HG02623 (cell line): Measurements from ENCODE around the gene C1orf53.

ENCODE experiments used
- ATAC-seq: cut with Tn5 transposase; IDR thresholded peaks from one replicate; pipeline ENCODE4 v1.9.1; 2021; ENCODE audit warnings: moderate library complexity; ENCODE audit not compliant: unreplicated experiment

Gene C1orf53

DNA sequence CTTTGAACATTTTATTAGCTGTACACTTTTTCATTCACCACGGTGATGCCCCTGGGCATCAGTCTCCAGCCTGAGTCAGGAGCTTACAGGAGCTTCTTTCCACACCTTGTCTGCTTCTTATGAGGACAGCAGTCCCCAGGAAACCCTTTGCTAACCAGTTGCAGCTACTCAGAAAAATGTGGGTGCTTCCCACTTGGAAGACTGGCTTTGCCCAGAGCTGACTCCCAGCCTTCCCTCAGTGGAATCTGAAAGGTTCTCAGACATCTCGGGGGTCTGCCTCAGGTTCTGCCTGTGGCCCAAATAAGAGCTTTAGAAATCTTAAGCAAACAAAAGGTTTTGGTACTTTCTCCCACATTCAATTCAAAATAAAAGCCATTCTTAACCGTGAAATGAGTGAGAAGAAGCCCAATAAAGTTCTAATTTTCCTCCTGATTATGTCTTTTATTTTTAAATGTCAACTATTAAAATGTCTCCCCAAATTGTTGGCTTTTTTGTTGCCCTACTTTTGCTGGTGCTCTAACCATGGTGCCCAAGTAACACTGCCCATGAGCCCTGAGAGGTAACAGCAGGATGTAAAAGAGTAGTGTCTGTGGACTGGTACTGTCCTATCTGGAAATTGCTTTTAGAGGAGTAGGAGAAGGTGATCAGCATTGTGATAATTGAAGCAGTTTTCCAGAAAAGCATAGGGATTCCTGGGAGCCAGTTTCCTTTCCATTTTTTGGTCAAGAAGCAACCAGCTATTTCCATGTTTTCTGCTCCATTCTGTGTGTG, 5.6 kb downstream of the C1orf53 start:
- ATAC-seq = no peak

GRCh38 chr1:197908716-197909220, 6.3 kb downstream of the C1orf53 start:
- no peak for ATAC-seq

DNA sequence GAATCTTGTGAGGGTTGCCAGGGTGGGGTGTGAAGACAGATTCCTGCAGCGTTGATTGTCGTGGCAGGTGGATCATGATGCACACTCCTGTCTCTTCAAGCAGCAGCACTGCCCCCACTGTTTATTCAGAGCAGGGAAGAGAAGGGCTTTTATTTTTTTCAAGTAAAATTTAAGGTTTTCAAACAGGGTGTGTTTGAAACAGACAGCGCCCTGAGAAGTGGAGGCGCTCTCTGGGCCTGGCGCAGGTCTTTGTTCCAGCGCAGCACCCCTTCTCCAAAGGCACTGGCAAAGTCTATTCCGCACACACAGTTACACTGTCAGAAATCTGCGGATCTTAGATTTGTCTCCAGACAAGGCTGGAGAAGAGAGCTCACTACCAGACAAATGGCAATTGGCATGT, 7.0 kb downstream of the C1orf53 start:
- no peak for ATAC-seq

DNA sequence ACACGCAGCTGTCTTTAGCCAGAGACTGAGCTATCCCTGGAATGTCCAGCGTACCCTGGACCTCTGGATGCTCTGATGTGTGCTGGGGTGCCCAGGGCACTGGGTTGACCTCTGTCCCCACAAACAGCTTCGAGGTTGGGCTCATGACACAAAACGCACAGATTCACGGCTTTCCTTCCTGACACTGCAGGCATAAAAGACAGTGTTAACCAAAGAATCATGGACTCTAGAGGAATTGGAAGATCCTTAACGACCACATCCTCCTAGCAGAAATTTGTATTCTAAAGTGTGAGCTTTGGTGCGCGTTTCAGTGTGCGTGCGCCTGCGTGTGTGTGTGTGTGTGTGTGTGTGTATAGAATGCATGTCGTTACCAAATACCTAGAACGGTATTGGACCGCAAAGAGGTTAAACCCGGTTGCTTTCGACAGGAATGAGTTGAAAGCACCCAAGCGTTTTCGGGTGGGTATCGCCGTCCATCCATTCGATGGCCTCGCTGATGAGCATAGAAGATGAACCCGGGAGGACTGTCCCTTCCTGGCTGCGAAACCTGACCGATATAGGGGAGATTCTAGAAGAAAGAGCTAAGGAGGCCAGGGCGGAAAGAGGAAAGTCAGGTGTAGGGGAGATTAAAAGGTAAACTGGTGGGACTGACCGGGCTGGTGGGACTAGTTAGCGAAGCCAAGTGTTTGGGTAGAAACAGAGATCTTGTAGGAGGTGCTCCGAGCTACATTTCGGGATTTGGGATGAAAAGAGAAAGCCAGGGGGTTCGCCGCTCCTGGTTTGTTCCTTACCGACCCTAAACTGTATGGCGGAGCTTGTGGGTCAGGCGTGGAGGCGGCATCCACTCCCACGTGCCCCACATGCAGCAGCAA, 7.9 kb downstream of the C1orf53 start:
- ATAC-seq = no peak

- ATAC-seq = no peak
These were observed 8.9 kb downstream of the C1orf53 start for GRCh38 chr1:197911111-197911856.

DNA sequence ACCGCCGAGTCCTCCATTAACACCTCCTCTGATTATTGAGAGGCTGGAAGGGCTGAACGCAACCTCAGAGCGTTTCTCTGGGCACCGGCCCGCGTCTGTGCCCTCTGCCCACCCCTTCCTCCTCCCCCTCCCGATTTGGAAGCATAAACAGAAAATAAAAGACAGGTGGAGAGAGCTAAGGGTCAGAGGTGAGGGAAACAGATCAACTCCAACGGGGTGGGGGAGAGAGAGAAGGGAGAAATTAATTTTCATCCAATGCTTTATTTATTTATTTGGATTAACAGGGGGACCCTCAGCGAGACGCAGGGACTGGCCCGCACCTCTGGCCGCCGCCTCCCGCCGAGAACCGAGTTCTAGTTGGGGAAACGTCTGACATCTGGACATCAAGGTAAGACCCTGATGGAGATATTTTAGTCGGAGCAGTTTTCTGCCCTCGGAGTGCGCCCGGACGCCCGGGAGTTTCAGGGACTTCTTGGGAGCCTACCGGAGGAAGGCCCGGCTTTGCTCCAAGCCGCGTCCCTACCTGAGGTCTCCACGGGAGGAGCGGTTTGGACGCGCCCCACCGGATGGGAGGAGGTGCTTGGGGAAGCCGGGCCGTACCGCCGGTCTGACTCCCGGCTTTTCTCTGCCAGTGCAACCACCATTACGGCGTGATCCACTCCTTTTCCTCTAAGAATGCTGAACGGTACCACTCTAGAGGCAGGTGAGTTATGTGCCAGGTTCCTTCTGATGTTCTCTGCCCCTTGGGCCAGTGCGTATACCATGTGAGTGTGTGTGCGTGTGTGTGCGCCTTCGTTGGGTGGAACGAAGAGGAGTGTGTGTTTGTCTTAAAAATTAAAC, 9.6 kb downstream of the C1orf53 start:
- ATAC-seq = no peak

- ATAC-seq = no peak
These were observed 10.5 kb downstream of the C1orf53 start for GRCh38 chr1:197912739-197913494.

DNA sequence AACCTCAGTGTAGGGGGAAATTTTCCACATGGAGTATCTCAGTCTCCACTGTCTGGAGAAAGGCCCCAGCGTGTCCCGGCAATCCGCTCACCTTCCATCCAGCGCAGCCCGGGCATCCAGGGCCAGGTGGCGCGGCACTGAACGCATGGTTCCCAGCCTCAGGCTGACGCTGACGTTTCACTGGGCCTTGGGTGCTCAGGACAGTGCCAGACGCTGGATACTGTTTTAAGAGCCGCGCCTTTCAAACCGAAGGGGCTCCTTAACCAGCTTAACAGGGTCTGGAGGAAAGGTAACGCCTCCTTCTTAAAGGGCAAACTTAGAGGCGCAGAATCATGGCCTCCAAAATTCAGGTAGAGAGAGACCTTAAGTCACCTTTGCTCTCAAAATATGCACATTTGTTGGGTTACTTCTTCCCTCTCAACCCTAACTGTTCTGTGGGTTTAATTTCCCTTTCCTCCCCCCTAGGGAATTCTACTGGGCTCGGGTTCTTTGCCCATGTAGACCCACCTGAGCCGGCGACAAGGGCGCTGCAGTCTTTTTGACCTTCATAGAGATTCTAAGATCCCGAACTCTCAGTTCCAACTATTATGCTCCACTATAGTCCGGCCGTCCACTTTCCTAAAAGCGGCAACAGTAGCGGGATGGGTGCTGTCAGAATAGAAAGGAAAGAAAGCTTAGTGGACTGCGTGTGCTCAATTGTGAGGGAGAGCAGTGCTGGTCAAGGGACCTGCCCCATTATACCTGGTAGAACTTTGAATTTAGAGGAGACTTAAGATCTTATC, 11.3 kb downstream of the C1orf53 start:
- no peak for ATAC-seq

GRCh38 chr1:197914510-197914909, 12.1 kb downstream of the C1orf53 start:
- ATAC-seq = no peak

DNA sequence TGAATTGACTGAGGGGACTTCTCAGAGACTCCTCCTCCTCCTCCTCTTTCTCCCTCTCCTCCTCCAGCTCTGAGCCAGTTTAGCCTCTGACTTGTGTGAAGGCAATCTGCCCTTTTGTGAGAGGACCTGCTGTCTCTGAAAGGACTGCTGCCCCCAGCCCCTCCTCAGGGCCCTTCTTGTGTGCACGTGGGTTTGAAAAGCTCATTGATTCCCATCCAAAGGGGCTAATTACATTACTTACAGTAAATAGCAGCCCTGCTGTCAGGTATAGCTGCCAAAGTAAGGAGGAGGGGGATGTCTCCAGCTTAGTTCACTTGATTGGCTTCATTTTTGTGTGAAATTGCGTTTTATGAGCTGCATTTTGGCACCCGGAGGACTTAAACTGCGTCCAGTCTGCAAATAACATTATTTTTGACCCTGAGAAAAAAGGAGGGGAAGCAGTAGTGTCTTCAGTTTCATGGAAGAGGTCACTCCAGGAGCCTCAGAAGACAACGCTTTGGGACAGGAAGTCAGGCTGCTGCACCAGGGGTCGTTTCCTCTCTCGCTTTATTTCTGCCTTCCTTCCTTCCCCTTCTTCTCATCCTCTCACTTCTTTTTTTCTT, 12.9 kb downstream of the C1orf53 start:
- ATAC-seq = no peak

- ATAC-seq = no peak
These were observed 13.6 kb downstream of the C1orf53 start for GRCh38 chr1:197915862-197916499.

- ATAC-seq = no peak
These were observed 14.1 kb downstream of the C1orf53 start for GRCh38 chr1:197916500-197916983.

GRCh38 chr1:197917805-197918651, 15.6 kb downstream of the C1orf53 start:
- ATAC-seq = no peak

GRCh38 chr1:197918807-197919345, 16.4 kb downstream of the C1orf53 start:
- no peak for ATAC-seq

DNA sequence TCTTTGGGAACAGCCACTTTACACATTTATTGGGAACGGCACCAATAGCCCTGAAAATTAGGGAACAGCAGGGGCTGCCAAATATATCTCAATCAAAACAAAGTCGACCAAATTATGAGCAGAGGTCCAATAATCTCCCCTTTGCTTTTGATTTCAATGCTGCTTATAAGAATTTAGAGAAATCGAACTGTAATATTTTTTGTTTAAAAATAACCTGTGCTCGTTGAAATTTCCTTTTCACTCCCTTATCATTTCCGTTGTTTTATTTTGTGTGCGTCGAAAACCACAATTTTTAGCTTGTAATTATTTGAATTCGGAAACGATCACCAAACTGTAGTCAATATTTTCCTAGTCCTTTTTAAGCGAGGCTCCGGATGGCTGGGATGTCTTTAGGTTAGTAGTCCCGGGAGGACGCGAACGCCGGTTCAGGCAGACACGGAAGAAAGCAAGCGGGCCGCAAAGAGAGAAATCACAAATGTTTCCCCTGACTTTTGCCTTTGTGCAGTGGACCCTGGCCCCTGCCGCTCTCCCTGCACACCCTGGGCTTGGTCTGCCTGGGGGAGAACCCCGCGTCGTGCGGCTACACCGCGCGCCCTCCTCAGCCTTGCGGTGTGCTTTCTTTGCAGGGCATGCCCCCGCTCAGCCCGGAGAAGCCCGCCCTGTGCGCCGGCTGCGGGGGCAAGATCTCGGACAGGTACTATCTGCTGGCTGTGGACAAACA, 17.1 kb downstream of the C1orf53 start:
- no peak for ATAC-seq

GRCh38 chr1:197920067-197920396, 17.6 kb downstream of the C1orf53 start:
- no peak for ATAC-seq
